HUES48 (cell line): ENCODE measurements around the gene FOXQ1.

Experiments
- H3K27ac ChIP-seq: one replicate; pipeline ENCODE4 v1.7.0; 2013; ENCODE audit warnings: low read depth, low read length, inconsistent platforms
- H3K27me3 ChIP-seq: 2 replicates; pipeline ENCODE4 v1.6.1; 2013; ENCODE audit warnings: mild to moderate bottlenecking, low read length; ENCODE audit not compliant: control insufficient read depth, insufficient read depth
- H3K36me3 ChIP-seq: 2 replicates; pipeline ENCODE4 v1.6.1; 2013; ENCODE audit warnings: low read length; ENCODE audit not compliant: control insufficient read depth, insufficient read depth
- H3K4me1 ChIP-seq: 2 replicates; pipeline ENCODE4 v1.6.1; 2013; ENCODE audit warnings: mild to moderate bottlenecking, low read length; ENCODE audit not compliant: control insufficient read depth, insufficient read depth
- H3K4me3 ChIP-seq: 2 replicates; pipeline ENCODE4 v1.5.1; 2013; ENCODE audit warnings: mild to moderate bottlenecking, low read depth, low read length
- H3K9ac ChIP-seq: 2 replicates; pipeline ENCODE4 v1.6.1; 2013; ENCODE audit warnings: mild to moderate bottlenecking, low read depth, low read length, moderate library complexity
- H3K9me3 ChIP-seq: 2 replicates; pipeline ENCODE4 v1.6.1; 2013; ENCODE audit warnings: low read length; ENCODE audit not compliant: control insufficient read depth, insufficient read depth

The FOXQ1 gene

DNA sequence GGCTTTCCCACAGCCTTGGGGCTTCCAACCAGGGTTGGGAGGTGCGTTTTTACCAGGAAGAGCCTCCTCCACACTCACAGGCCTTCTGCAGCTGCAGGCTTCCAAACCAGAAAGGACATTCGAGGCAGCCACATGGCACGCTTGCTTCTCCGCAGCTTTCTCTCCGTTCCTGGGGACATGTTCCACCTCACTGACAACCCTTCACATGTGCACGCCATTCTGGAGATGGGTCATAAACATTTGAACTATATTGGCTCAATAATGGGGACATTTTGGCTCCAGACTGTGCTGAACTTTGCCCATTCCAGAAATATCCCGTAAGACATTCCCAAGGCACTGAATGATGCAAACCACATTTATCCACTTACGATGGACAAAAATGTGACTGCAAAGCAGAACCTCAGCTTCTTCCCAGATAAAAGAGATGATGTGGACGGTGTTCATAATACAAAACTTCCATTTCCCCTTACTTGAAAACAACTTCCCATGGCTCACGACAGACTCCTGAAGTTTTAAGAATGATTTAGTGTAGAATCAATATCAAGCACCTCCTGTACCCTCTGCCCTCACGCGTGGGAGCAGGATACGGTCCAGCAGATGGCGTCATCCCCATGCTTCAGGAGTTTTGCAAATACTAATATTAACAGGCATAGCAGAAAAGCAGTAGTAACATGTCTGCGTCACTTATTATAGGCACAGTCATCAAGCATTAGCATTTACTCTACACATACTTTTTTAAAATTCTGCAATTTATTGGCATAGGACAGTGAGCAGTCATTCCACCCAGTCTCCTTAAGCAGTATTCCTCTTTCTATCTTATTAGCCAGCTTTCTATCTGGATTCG lies 52.1 kb downstream of the FOXQ1 start:
- H3K27me3 ChIP-seq = peaks cover 11% of the 10 kb centered on the region
- H3K4me3 ChIP-seq = no peak overlapping the region
- no peak overlapping the region for H3K27ac ChIP-seq

More for the DNA sequence above, 52.1 kb downstream of the FOXQ1 start:
- no peak overlapping the region for H3K9ac ChIP-seq
- H3K9me3 ChIP-seq = no peaks in the 10 kb centered on the region
- no peaks in the 10 kb centered on the region for H3K36me3 ChIP-seq
- H3K4me1 ChIP-seq = 0 out of 2 replicates have a peak, but pooled peaks cover 14% of the 10 kb centered on the region
